Measurements from ENCODE around the gene KRTAP10-5. TPM values are rescaled to one million over a fixed set of nuclear protein-coding genes. Genes with fewer than 3 reads are reported as not detected.
A peak's percentile ranks its signal among the peaks of the same experiment; 100 is the strongest.

The KRTAP10-5 gene
- polyA plus RNA-seq, 2 of the 4 experiments (the other 2 are of a cell fraction) = not detected

GRCh38 chr21:44589586-44590305, 9.3 kb upstream of the KRTAP10-5 start:
- no peak for ATAC-seq
- Histone ChIP-seq H3K4me2 (no peak overlapping the region), H3K27ac (no peak overlapping the region), H3K4me3 (no peak overlapping the region), H3K9me3 (no peaks in the 10 kb centered on the region), H3K4me1 (no peaks in the 10 kb centered on the region)
- 61% methylated on average over 15 of the region's 24 CpGs for WGBS (ENCODE audit: missing lambda C conversion rate)
- POLR2A ChIA-PET = no interaction called here
- no peak for DNase-seq (ENCODE audit: low read depth in 1 of 2, low spot score in 1 of 2)
- no peak for TF ChIP-seq USF2 (IDR thresholded peaks at IDR 0.05)
- no peak for TF ChIP-seq MAZ (IDR thresholded peaks at IDR 0.05; ENCODE audit: borderline replicate concordance, low read depth, low read length)
- TF ChIP-seq E2F6 (IDR thresholded peaks at IDR 0.05; ENCODE audit: borderline replicate concordance, low read depth) = no peak
- TF ChIP-seq HOXB13 (CRISPR knock-in tag; IDR thresholded peaks at IDR 0.05; ENCODE audit: low read depth) = no peak
- TF ChIP-seq BHLHE40 (IDR thresholded peaks at IDR 0.05; ENCODE audit: low read depth, low read length) = no peak
- no peak for TF ChIP-seq ZNF302 (CRISPR knock-in tag; IDR thresholded peaks at IDR 0.05)
- no peak for TF ChIP-seq ATOH8 (CRISPR knock-in tag; IDR thresholded peaks at IDR 0.05; ENCODE audit: low read depth)
- no peak for TF ChIP-seq KDM1A (IDR thresholded peaks at IDR 0.05; ENCODE audit: low read depth)
- FAIRE-seq = no peak
- CTCF ChIA-PET = no interaction called here

GRCh38 chr21:44589094-44589493, 8.7 kb upstream of the KRTAP10-5 start:
- WGBS (ENCODE audit: missing lambda C conversion rate) = 50% methylated on average over 2 of the region's 2 CpGs
- FAIRE-seq (no peak), DNase-seq (ENCODE audit: low read depth in 1 of 2, low spot score in 1 of 2) (no peak), ATAC-seq (no peak)
- Histone ChIP-seq H3K4me2 (no peak overlapping the region), H3K4me1 (no peaks in the 10 kb centered on the region), H3K27ac (no peak overlapping the region), H3K4me3 (no peak overlapping the region), H3K9me3 (no peaks in the 10 kb centered on the region)
- ChIA-PET POLR2A (no interaction called here), CTCF (no interaction called here)
- no peak for TF ChIP-seq EHF (CRISPR knock-in tag; IDR thresholded peaks at IDR 0.05)
- TF ChIP-seq RNF2 (IDR thresholded peaks at IDR 0.05; ENCODE audit: borderline replicate concordance, low read depth) = no peak
- TF ChIP-seq RCOR1 (IDR thresholded peaks at IDR 0.05; ENCODE audit: low read depth, low read length) = no peak
- no peak for TF ChIP-seq CEBPB (IDR thresholded peaks at IDR 0.05)
- no peak for TF ChIP-seq ESRRA (IDR thresholded peaks at IDR 0.05; ENCODE audit: borderline replicate concordance, low read length)

GRCh38 chr21:44585892-44586291, 5.5 kb upstream of the KRTAP10-5 start:
- WGBS (ENCODE audit: missing lambda C conversion rate) = 33% methylated on average over 3 of the region's 3 CpGs
- FAIRE-seq = no peak

GRCh38 chr21:44583800-44584147, 3.4 kb upstream of the KRTAP10-5 start:
- Histone ChIP-seq H3K4me2 (no peak overlapping the region), H3K27ac (no peak overlapping the region), H3K4me1 (no peaks in the 10 kb centered on the region), H3K4me3 (no peak overlapping the region), H3K9me3 (peaks cover 12% of the 10 kb centered on the region; the same call in 2 of the 3 replicates)
- WGBS (ENCODE audit: missing lambda C conversion rate) = 15% methylated on average over 6 of the region's 6 CpGs
- FAIRE-seq (no peak), ATAC-seq (peak in 1 of 2 experiments; percentile 54; a peak in 1 of 6 replicates), DNase-seq (ENCODE audit: low read depth in 1 of 2, low spot score in 1 of 2) (no peak)
- POLR2A ChIA-PET = no interaction called here
- CTCF ChIA-PET = interaction anchor here (1.0 kb wide), 2 partner anchors 11 to 159 kb away, joined by 3 to 4 read pairs; no protein-coding TSS in a partner anchor
- TF ChIP-seq FOSB (CRISPR knock-in tag; IDR thresholded peaks at IDR 0.05) (no peak), POLR2A (IDR thresholded peaks at IDR 0.05; ENCODE audit: low read length) (no peak), RARB (CRISPR knock-in tag; IDR thresholded peaks at IDR 0.05) (no peak), FOXS1 (CRISPR knock-in tag; IDR thresholded peaks at IDR 0.05) (no peak), TFCP2L1 (CRISPR knock-in tag; IDR thresholded peaks at IDR 0.05) (no peak), CTCF (IDR thresholded peaks at IDR 0.05) (no peak), ZFP36 (IDR thresholded peaks at IDR 0.05; ENCODE audit: borderline replicate concordance, partially characterized antibody) (no peak), ZC3H11A (IDR thresholded peaks at IDR 0.05) (no peak), MAX (IDR thresholded peaks at IDR 0.05) (no peak), KDM1A (IDR thresholded peaks at IDR 0.05; ENCODE audit: low read depth) (no peak), RFX5 (IDR thresholded peaks at IDR 0.05) (no peak), HOXB13 (CRISPR knock-in tag; IDR thresholded peaks at IDR 0.05; ENCODE audit: low read depth) (no peak), CBX2 (IDR thresholded peaks at IDR 0.05; ENCODE audit: borderline replicate concordance, low read depth) (no peak), ZSCAN20 (CRISPR knock-in tag; IDR thresholded peaks at IDR 0.05) (no peak)

More at GRCh38 chr21:44585892-44586291, 5.5 kb upstream of the KRTAP10-5 start:
- Histone ChIP-seq H3K4me3 (no peak overlapping the region), H3K4me2 (no peak overlapping the region), H3K27ac (no peak overlapping the region), H3K4me1 (no peaks in the 10 kb centered on the region), H3K9me3 (peaks cover 10% of the 10 kb centered on the region; the same call in 2 of the 3 replicates)
- CTCF ChIA-PET = no interaction called here
- POLR2A ChIA-PET = no interaction called here
- ATAC-seq (no peak), DNase-seq (ENCODE audit: low read depth in 1 of 2, low spot score in 1 of 2) (no peak)
- TF ChIP-seq RNF2 (IDR thresholded peaks at IDR 0.05; ENCODE audit: borderline replicate concordance, low read depth) = no peak
- no peak for TF ChIP-seq ZNF302 (CRISPR knock-in tag; IDR thresholded peaks at IDR 0.05)
- no peak for TF ChIP-seq RAD21 (conservative IDR thresholded peaks at IDR 0.05 in 1 of 2, IDR thresholded peaks at IDR 0.05 in 1 of 2)
- TF ChIP-seq MAFK (IDR thresholded peaks at IDR 0.05; ENCODE audit: partially characterized antibody) = no peak
- TF ChIP-seq CBX2 (IDR thresholded peaks at IDR 0.05; ENCODE audit: borderline replicate concordance, low read depth) = no peak
- TF ChIP-seq FOXS1 (CRISPR knock-in tag; IDR thresholded peaks at IDR 0.05) = no peak
- no peak for TF ChIP-seq CHD4 (IDR thresholded peaks at IDR 0.05; ENCODE audit: borderline replicate concordance)
- TF ChIP-seq HDAC2 (IDR thresholded peaks at IDR 0.05) = no peak
- TF ChIP-seq RCOR1 (IDR thresholded peaks at IDR 0.05; ENCODE audit: low read depth, low read length) = no peak
